ENCODE measurements around the gene LSM7.

DNA sequence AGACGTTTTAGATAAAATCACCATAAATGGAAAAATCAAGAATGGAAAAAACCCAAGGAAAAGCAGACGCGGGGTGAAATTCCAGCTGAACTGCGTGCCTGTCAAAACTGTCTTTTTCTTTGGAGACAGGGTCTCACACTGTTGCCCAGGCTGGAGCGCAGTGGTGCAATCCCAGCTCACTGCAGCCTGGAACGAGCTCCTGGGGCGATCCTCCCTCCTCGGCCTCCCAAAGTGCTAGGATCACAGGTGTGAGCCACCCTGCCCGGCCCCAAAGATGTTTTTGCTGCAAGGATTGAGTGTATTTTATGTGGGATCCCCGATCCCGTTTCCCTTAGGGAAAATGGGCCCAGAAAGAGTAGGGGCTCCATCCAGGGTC lies 45.5 kb downstream of the LSM7 start:
- TF ChIP-seq POLR2A (IDR thresholded peaks at IDR 0.05): no peak
- TF ChIP-seq, protein P1, sequence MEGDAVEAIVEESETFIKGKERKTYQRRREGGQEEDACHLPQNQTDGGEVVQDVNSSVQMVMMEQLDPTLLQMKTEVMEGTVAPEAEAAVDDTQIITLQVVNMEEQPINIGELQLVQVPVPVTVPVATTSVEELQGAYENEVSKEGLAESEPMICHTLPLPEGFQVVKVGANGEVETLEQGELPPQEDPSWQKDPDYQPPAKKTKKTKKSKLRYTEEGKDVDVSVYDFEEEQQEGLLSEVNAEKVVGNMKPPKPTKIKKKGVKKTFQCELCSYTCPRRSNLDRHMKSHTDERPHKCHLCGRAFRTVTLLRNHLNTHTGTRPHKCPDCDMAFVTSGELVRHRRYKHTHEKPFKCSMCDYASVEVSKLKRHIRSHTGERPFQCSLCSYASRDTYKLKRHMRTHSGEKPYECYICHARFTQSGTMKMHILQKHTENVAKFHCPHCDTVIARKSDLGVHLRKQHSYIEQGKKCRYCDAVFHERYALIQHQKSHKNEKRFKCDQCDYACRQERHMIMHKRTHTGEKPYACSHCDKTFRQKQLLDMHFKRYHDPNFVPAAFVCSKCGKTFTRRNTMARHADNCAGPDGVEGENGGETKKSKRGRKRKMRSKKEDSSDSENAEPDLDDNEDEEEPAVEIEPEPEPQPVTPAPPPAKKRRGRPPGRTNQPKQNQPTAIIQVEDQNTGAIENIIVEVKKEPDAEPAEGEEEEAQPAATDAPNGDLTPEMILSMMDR (IDR thresholded peaks at IDR 0.05): no peak
